K562 (cell line): Measurements from ENCODE around the gene B3GALT4. TPM values are rescaled to one million over a fixed set of nuclear protein-coding genes. Genes with fewer than 3 reads are reported as not detected.
A peak's percentile ranks its signal among the peaks of the same experiment; 100 is the strongest.

Experiments
- CEBPG ChIP-seq, 3 experiments: fragments of 200-800 bp in 1 of 3; sonication (Bioruptor generic) in 1 of 3; sonication (generic) in 1 of 3; formaldehyde crosslinking in 1 of 3; IDR thresholded peaks in 2 of 3; conservative IDR thresholded peaks in 1 of 3; 2 replicates each; pipeline versions ENCODE4 v1.6.1 to v1.8.0; 2016 to 2022; ENCODE audit warnings: missing compliant biosample characterization in 2 of 3, missing genetic modification characterization in 2 of 3, mild to moderate bottlenecking in 1 of 3, missing genetic modification reagents in 1 of 3
- CEBPZ ChIP-seq: fragments of 150-350 bp; IDR thresholded peaks from 2 replicates; pipeline ENCODE4 v1.6.1; 2014; ENCODE audit warnings: low read depth, mild to moderate bottlenecking, low read length, borderline replicate concordance
- GABPA ChIP-seq: fragments of 200-800 bp; sonication (Bioruptor generic); conservative IDR thresholded peaks from 2 replicates; pipeline ENCODE4 v1.6.1; 2016; ENCODE audit warnings: low read depth, missing genetic modification characterization, missing compliant biosample characterization
- HDAC3 ChIP-seq: fragments of 450-650 bp; IDR thresholded peaks from 2 replicates; pipeline ENCODE4 v1.6.1; 2018; ENCODE audit warnings: borderline replicate concordance, mild to moderate bottlenecking, moderate library complexity; ENCODE audit not compliant: partially characterized antibody
- HIVEP1 ChIP-seq: fragments of 250-450 bp; sonication (Bioruptor Pico); IDR thresholded peaks from 2 replicates; pipeline ENCODE4 v1.4.0; 2020; ENCODE audit warnings: mild to moderate bottlenecking
- NBN ChIP-seq: fragments of 450-650 bp; IDR thresholded peaks from 2 replicates; pipeline ENCODE4 v1.6.1; 2016; ENCODE audit warnings: low read depth, mild to moderate bottlenecking
- RBM15 ChIP-seq: fragments of 200-400 bp; formaldehyde crosslinking; IDR thresholded peaks from 2 replicates; pipeline ENCODE4 v1.6.1; 2018; ENCODE audit warnings: mild to moderate bottlenecking, low read length, moderate library complexity; ENCODE audit not compliant: insufficient read depth
- ZFP91 ChIP-seq: sonication (generic); formaldehyde crosslinking; IDR thresholded peaks from 2 replicates; pipeline ENCODE4 v1.8.0; 2022; ENCODE audit warnings: mild to moderate bottlenecking, missing genetic modification reagents
- ZHX1 ChIP-seq: fragments of 150-350 bp; conservative IDR thresholded peaks from 2 replicates; pipeline ENCODE4 v1.6.1; 2014; ENCODE audit warnings: low read length
- ZNF197 ChIP-seq: fragments of 200-800 bp; sonication (Bioruptor generic); IDR thresholded peaks from 2 replicates; pipeline ENCODE4 v1.6.1; 2016; ENCODE audit warnings: low read depth, missing genetic modification characterization, missing compliant biosample characterization
- ZNF609 ChIP-seq: sonication (generic); formaldehyde crosslinking; IDR thresholded peaks from 2 replicates; pipeline ENCODE4 v1.8.1; 2023; ENCODE audit warnings: missing genetic modification reagents, mild to moderate bottlenecking, borderline replicate concordance
- polyA plus RNA-seq, 8 experiments: library from polyadenylated mRNA; depleted of rRNA in 4 of 8; stranded (reverse) in 5 of 8; unstranded in 3 of 8; fragments of >200 nt; fragmentation: Nextera tagmentation in 2 of 8; fragmentation: Illumina TruSeq in 1 of 8; extraction: Ambion mirVana in 2 of 8; extraction: Trizol in 1 of 8; gene quantifications; 2 replicates each; pipeline versions ENCODE4 v1.2.1 to v1.2.3, GENCODE V29; 2011 to 2014; ENCODE audit warnings: inconsistent platforms in 1 of 8, missing spikeins in 1 of 8
- total RNA-seq, 7 experiments: library from RNA; depleted of rRNA in 6 of 7; stranded (reverse); fragments of >200 nt in 6 of 7; fragmentation: Illumina TruSeq in 2 of 7; extraction: Trizol in 2 of 7; gene quantifications; 2 replicates each; pipeline versions ENCODE4 v1.2.1 to v1.2.3, GENCODE V29; 2011 to 2021; ENCODE audit warnings: low replicate concordance in 1 of 7

Gene B3GALT4
- total and polyA plus RNA-seq, 9 of the 15 experiments (the other 6 are each of a cell fraction or from before 2014, with no cell fraction given), result 0.11 to 1.3 (median 0.53) TPM; not detected in 1

GRCh38 chr6:33313105-33313708, 36.3 kb downstream of the B3GALT4 start (continued):
- no peak for TF ChIP-seq ZNF609 (CRISPR knock-in tag)
- no peak for TF ChIP-seq NBN
- no peak for TF ChIP-seq HDAC3
- no peak for TF ChIP-seq ZFP91 (CRISPR knock-in tag)
- peak; percentile 24; the same call in 1 of the 2 replicates for TF ChIP-seq CEBPG (CRISPR knock-in tag; IDR thresholded peaks at IDR 0.05)
- no peak for TF ChIP-seq CEBPG (tag; conservative IDR thresholded peaks at IDR 0.05 in 1 of 2, IDR thresholded peaks at IDR 0.05 in 1 of 2)
- TF ChIP-seq ZHX1, result no peak
- TF ChIP-seq GABPA, result 0 out of 2 replicates have a peak, but pooled peaks have one; percentile 7
- no peak for TF ChIP-seq RBM15
- TF ChIP-seq ZNF197 (CRISPR knock-in tag), result no peak
- TF ChIP-seq CEBPZ, result no peak
- no peak for TF ChIP-seq HIVEP1
